DMS53 (cell line): ENCODE measurements around the gene CACNA1E.

Experiments
- DNase-seq: peaks from one replicate; lab custom pipeline; 2025; lab: John Stamatoyannopoulos, UW

CACNA1E gene

GRCh38 chr1:181484821-181485220, 1.5 kb downstream of the CACNA1E start:
- no peak for DNase-seq

- DNase-seq = peak; percentile 87
These were observed 2.2 kb downstream of the CACNA1E start for GRCh38 chr1:181485287-181486097.

- no peak for DNase-seq
These were observed 2.7 kb downstream of the CACNA1E start for GRCh38 chr1:181486098-181486420.

GRCh38 chr1:181488866-181489265, 5.5 kb downstream of the CACNA1E start:
- no peak for DNase-seq

- DNase-seq = no peak
These were observed 7.0 kb downstream of the CACNA1E start for GRCh38 chr1:181490276-181490675.

- no peak for DNase-seq
These were observed 7.7 kb downstream of the CACNA1E start for GRCh38 chr1:181490740-181491712.

- no peak for DNase-seq
These were observed 9.8 kb downstream of the CACNA1E start for GRCh38 chr1:181493166-181493565.

- DNase-seq = no peak
These were observed 10.6 kb downstream of the CACNA1E start for GRCh38 chr1:181493885-181494284.

GRCh38 chr1:181496759-181497158, 13.4 kb downstream of the CACNA1E start:
- DNase-seq = no peak

GRCh38 chr1:181497870-181498269, 14.6 kb downstream of the CACNA1E start:
- DNase-seq = no peak

- no peak for DNase-seq
These were observed 16.5 kb downstream of the CACNA1E start for GRCh38 chr1:181499825-181500224.

- no peak for DNase-seq
These were observed 17.3 kb downstream of the CACNA1E start for GRCh38 chr1:181500636-181501035.

GRCh38 chr1:181501612-181502011, 18.3 kb downstream of the CACNA1E start:
- DNase-seq = no peak

GRCh38 chr1:181503171-181503810, 20.0 kb downstream of the CACNA1E start:
- DNase-seq = no peak

GRCh38 chr1:181504399-181504842, 21.1 kb downstream of the CACNA1E start:
- DNase-seq = peak; percentile 79

- no peak for DNase-seq
These were observed 23.4 kb downstream of the CACNA1E start for GRCh38 chr1:181506563-181507353.

- DNase-seq = no peak
These were observed 25.3 kb downstream of the CACNA1E start for GRCh38 chr1:181508486-181509165.

- peak; percentile 83 for DNase-seq
These were observed 30.5 kb downstream of the CACNA1E start for GRCh38 chr1:181513786-181514297.

- peak; percentile 97 for DNase-seq
These were observed 31.3 kb downstream of the CACNA1E start for GRCh38 chr1:181514298-181515290.
